ENCODE data around the gene C1D. TPM values are rescaled to one million over a fixed set of nuclear protein-coding genes. Genes with fewer than 3 reads are reported as not detected.
A peak's percentile ranks its signal among the peaks of the same experiment; 100 is the strongest.
"Not testable (repeated sequence)": the region's sequence is repeated elsewhere in the genome, so short reads cannot be mapped to it uniquely, and the experiment has no call there.

The C1D gene
- total RNA-seq, 1 donor, result 4.8 TPM

GRCh38 chr2:68009526-68009925, 53.3 kb downstream of the C1D start:
- peak in 2 of 3 donors; percentile 7 to 65 for DNase-seq (ENCODE audit: low read depth in 2 of 3, low spot score in 2 of 3)

GRCh38 chr2:68000170-68000825, 62.5 kb downstream of the C1D start:
- no peak for DNase-seq (ENCODE audit: low read depth in 2 of 3, low spot score in 2 of 3)

DNA sequence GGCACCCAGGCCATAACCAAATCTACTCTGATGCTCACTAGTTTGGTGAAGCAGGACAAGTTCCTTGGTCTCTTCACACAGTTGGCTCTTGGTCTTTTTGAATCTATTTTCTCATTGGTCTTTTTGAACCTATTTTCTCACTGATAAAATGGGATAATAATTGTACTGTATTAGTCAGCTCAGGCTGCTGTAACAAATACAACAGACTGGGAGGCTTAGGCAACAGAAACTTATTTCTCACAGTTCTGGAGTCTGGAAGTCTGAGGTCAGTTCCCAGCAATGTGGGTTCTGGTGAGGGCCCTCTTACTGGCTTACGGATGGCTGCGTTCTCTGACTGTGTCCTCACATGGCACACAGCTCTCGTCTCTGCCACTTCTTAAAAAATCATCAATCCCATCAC, 63.5 kb downstream of the C1D start:
- DNase-seq (ENCODE audit: low read depth in 2 of 3, low spot score in 2 of 3), result no peak

DNA sequence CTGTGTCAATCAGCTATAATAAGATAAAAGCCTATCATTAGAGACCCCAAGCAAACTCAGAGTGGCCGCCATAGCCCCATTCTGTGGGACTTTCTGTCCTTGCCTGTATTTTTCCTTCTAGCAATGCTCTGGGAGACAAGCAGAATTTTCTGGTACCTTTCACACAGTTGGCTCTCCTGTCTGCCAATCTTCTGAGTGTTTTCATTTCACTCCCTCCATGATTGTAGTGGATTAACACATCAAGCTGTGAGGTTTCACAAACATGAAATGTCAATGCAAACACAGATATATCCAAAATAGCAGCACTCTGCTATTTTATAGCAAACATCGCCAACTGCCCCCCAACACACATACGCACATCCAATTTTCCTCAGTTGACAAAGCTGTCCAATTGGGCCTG, 64.9 kb downstream of the C1D start:
- no peak for DNase-seq (ENCODE audit: low read depth in 2 of 3, low spot score in 2 of 3)

GRCh38 chr2:67997528-67997900, 65.3 kb downstream of the C1D start:
- no peak for DNase-seq (ENCODE audit: low read depth in 2 of 3, low spot score in 2 of 3)

DNA sequence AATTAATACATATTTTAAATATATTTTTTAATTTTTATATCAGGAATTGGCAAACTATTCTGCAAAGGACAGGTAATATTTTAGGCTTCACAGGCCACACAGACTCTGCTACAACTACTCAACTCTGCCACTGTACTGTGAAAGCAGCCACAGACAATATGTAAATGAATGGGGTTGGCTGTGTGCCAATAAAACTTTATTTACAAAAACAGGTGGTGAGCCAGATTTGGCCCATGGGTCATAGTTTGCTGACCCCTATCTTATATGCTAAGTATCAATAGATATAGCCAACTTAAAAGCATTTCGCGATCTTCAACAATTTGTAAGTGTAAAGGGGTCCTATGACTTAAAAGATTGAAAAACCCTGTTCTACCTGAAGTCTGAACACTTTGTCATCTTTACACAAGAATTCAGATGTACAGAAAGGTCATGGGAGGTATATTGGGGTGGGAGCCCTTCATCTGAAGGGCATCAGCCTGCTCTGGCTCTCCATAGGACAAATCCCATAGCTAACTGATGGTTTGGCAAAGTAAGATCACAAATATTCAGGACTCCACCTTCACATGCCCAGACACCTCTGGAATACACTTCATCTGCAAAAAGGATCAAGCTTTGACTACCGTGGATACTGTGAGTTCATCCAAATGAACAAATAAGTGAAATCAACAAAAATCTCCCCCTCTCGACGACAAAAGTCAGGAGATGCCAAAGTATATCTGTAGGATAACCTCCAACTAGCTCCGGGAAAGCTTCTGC, 65.9 kb downstream of the C1D start:
- DNase-seq (ENCODE audit: low read depth in 2 of 3, low spot score in 2 of 3), result no peak

- DNase-seq (ENCODE audit: low read depth in 2 of 3, low spot score in 2 of 3), result no peak
These were observed 68.1 kb downstream of the C1D start for GRCh38 chr2:67994716-67995115.

GRCh38 chr2:67994069-67994468, 68.7 kb downstream of the C1D start:
- not testable (repeated sequence) for DNase-seq (ENCODE audit: low read depth in 2 of 3, low spot score in 2 of 3)

GRCh38 chr2:67993329-67993728, 69.5 kb downstream of the C1D start:
- peak in 2 of 3 donors; percentile 6 to 24 for DNase-seq (ENCODE audit: low read depth in 2 of 3, low spot score in 2 of 3)

GRCh38 chr2:67991456-67991855, 71.3 kb downstream of the C1D start:
- DNase-seq (ENCODE audit: low read depth in 2 of 3, low spot score in 2 of 3), result no peak

Other genes with a start within 250 kb of the C1D start
- 4.0 TPM for gene PNO1, start 94.9 kb upstream of the C1D start, total RNA-seq
- 18.0 TPM for gene PPP3R1, start 189.5 kb upstream of the C1D start, total RNA-seq

All from hematopoietic multipotent progenitor cell (in vitro differentiated cells).